ENCODE measurements around the gene GATB.

The GATB gene

GRCh38 chr4:151728679-151729078, 32.1 kb downstream of the GATB start:
- DNase-seq = no peak

GRCh38 chr4:151728006-151728405, 32.8 kb downstream of the GATB start:
- no peak for DNase-seq

- DNase-seq = no peak
These were observed 33.4 kb downstream of the GATB start for GRCh38 chr4:151727365-151727764.

- no peak for DNase-seq
These were observed 35.7 kb downstream of the GATB start for GRCh38 chr4:151725087-151725486.

- DNase-seq = no peak
These were observed 38.9 kb downstream of the GATB start for GRCh38 chr4:151721916-151722315.

- no peak for DNase-seq
These were observed 39.3 kb downstream of the GATB start for GRCh38 chr4:151721466-151721865.

GRCh38 chr4:151719956-151720334, 40.9 kb downstream of the GATB start:
- DNase-seq = no peak

- DNase-seq = peak; percentile 28
These were observed 41.5 kb downstream of the GATB start for GRCh38 chr4:151718984-151719955.

- no peak for DNase-seq
These were observed 42.7 kb downstream of the GATB start for GRCh38 chr4:151717909-151718628.

- no peak for DNase-seq
These were observed 43.5 kb downstream of the GATB start for GRCh38 chr4:151717314-151717713.

- DNase-seq = no peak
These were observed 44.5 kb downstream of the GATB start for GRCh38 chr4:151716324-151716723.

- DNase-seq = no peak
These were observed 44.9 kb downstream of the GATB start for GRCh38 chr4:151715881-151716280.

- DNase-seq = no peak
These were observed 48.0 kb downstream of the GATB start for GRCh38 chr4:151712777-151713176.

GRCh38 chr4:151711646-151712045, 49.2 kb downstream of the GATB start:
- DNase-seq = no peak

GRCh38 chr4:151709587-151709986, 51.2 kb downstream of the GATB start:
- DNase-seq = no peak

GRCh38 chr4:151709071-151709470, 51.7 kb downstream of the GATB start:
- DNase-seq = no peak

- no peak for DNase-seq
These were observed 52.7 kb downstream of the GATB start for GRCh38 chr4:151708100-151708499.

- DNase-seq = no peak
These were observed 57.4 kb downstream of the GATB start for GRCh38 chr4:151703401-151703800.

- DNase-seq = no peak
These were observed 58.6 kb downstream of the GATB start for GRCh38 chr4:151702256-151702655.

GRCh38 chr4:151700566-151701316, 60.1 kb downstream of the GATB start:
- DNase-seq = no peak

GRCh38 chr4:151698213-151698612, 62.6 kb downstream of the GATB start:
- no peak for DNase-seq

GRCh38 chr4:151694961-151695720, 65.7 kb downstream of the GATB start:
- DNase-seq = no peak

Data from NCI-H1417 treated with DMSO at 0.1 percent for 48 hours (cell line).